GM12878 (cell line): ENCODE data around the gene RAD9A. TPM values are rescaled to one million over a fixed set of nuclear protein-coding genes. Genes with fewer than 3 reads are reported as not detected.

Experiments
- ASH2L ChIP-seq: fragments of 300-600, 200-600 bp; sonication (generic); IDR thresholded peaks from 2 replicates; pipeline ENCODE4 v1.6.1; 2017; ENCODE audit warnings: low read depth, mild to moderate bottlenecking, borderline replicate concordance
- BACH1 ChIP-seq: fragments of 450-650 bp; IDR thresholded peaks from 2 replicates; pipeline ENCODE4 v1.6.1; 2017; ENCODE audit warnings: mild to moderate bottlenecking, borderline replicate concordance
- IKZF1 ChIP-seq: fragments of 450-650 bp; conservative IDR thresholded peaks from 2 replicates; pipeline ENCODE4 v1.6.1; 2017; ENCODE audit warnings: antibody characterized with exemption, mild to moderate bottlenecking
- IKZF2 ChIP-seq, 2 experiments: fragments of 450-650 bp; IDR thresholded peaks; 2 replicates each; pipeline ENCODE4 v1.6.1; 2017; ENCODE audit warnings: mild to moderate bottlenecking in 2 of 2, moderate library complexity in 2 of 2
- JUNB ChIP-seq: IDR thresholded peaks from 2 replicates; pipeline ENCODE4 v1.6.1; 2016; ENCODE audit warnings: antibody characterized with exemption, mild to moderate bottlenecking
- KLF5 ChIP-seq: fragments of 450-650 bp; IDR thresholded peaks from 2 replicates; pipeline ENCODE4 v1.6.1; 2014; ENCODE audit warnings: mild to moderate bottlenecking; ENCODE audit not compliant: partially characterized antibody
- NFYB ChIP-seq: IDR thresholded peaks from 2 replicates; pipeline ENCODE4 v1.6.1; 2011; ENCODE audit warnings: low read depth, mild to moderate bottlenecking, low read length, improper control_type of control experiment, moderate library complexity; ENCODE audit not compliant: insufficient read depth
- POU2F2 ChIP-seq: IDR thresholded peaks from 3 replicates; pipeline ENCODE4 v1.6.1; 2011; ENCODE audit warnings: low read depth, mild to moderate bottlenecking, low read length, borderline replicate concordance
- RB1 ChIP-seq: fragments of 450-650 bp; formaldehyde crosslinking; IDR thresholded peaks from 2 replicates; pipeline ENCODE4 v1.6.1; 2017; ENCODE audit warnings: mild to moderate bottlenecking, borderline replicate concordance
- TCF12 ChIP-seq: IDR thresholded peaks from 2 replicates; pipeline ENCODE4 v1.6.1; 2011; ENCODE audit warnings: low read depth, mild to moderate bottlenecking, low read length
- ZBTB11 ChIP-seq: fragments of 450-650 bp; formaldehyde crosslinking; IDR thresholded peaks from 2 replicates; pipeline ENCODE4 v1.5.0; 2022; ENCODE audit warnings: mild to moderate bottlenecking, missing genetic modification characterization
- ZBTB33 ChIP-seq: fragments of 450-650 bp; IDR thresholded peaks from 2 replicates; pipeline ENCODE4 v1.6.1; 2017; ENCODE audit warnings: mild to moderate bottlenecking
- ZNF274 ChIP-seq: IDR thresholded peaks from one replicate; pipeline ENCODE4 v1.8.0; 2011; ENCODE audit not compliant: insufficient read length, insufficient read depth
- ZNF592 ChIP-seq: fragments of 450-650 bp; IDR thresholded peaks from 2 replicates; pipeline ENCODE4 v1.6.1; 2017; ENCODE audit warnings: mild to moderate bottlenecking, moderate library complexity
- polyA plus RNA-seq, 11 experiments: library from polyadenylated mRNA; depleted of rRNA in 4 of 11; unstranded in 6 of 11; stranded (reverse) in 5 of 11; fragments of >200 nt; fragmentation: Nextera tagmentation in 4 of 11; fragmentation: Illumina TruSeq in 1 of 11; extraction: Ambion mirVana in 4 of 11; extraction: Trizol in 1 of 11; gene quantifications; 1 replicate in 1 of 11; 2 replicates in 10 of 11; pipeline versions ENCODE4 v1.2.1 to v1.2.3, GENCODE V29; 2011 to 2016; ENCODE audit warnings: inconsistent platforms in 2 of 11, missing spikeins in 2 of 11, low read depth in 1 of 11
- total RNA-seq, 4 experiments: library from RNA; depleted of rRNA in 3 of 4; stranded (reverse); fragments of >200 nt in 3 of 4; fragmentation: Illumina TruSeq in 1 of 4; extraction: Trizol in 1 of 4; gene quantifications; 2 replicates each; pipeline versions ENCODE4 v1.2.1 to v1.2.3, GENCODE V29; 2013 to 2021

The RAD9A gene
- total and polyA plus RNA-seq, 10 of the 15 experiments (the other 5 are each of a cell fraction or from before 2014, with no cell fraction given), result 1.1 to 36.2 (median 19.8) TPM

- TF ChIP-seq ZBTB11, result no peak
- TF ChIP-seq RB1, result no peak
- peak; percentile 30; the same call in 1 of the 2 replicates for TF ChIP-seq JUNB
- peak; percentile 60 for TF ChIP-seq IKZF1
- no peak for TF ChIP-seq ZBTB33
- TF ChIP-seq POU2F2, result 0 out of 3 replicates have a peak, but pooled peaks have one; percentile 45
- TF ChIP-seq ZNF592, result no peak
- no peak for TF ChIP-seq NFYB
- TF ChIP-seq IKZF2 (IDR thresholded peaks at IDR 0.05), result peak; percentile 57 to 64
- no peak for TF ChIP-seq BACH1
- no peak for TF ChIP-seq ZNF274
- no peak for TF ChIP-seq TCF12
- no peak for TF ChIP-seq ASH2L
- TF ChIP-seq KLF5, result no peak
Measured at GRCh38 chr11:67347964-67348749, 43.6 kb upstream of the RAD9A start (continued).
